Gastroesophageal sphincter (tissue), 4 donors: ENCODE results near the gene LMAN1L. TPM values are rescaled to one million over a fixed set of nuclear protein-coding genes. Genes with fewer than 3 reads are reported as not detected.

Source experiments
- ATAC-seq: fragments of 150-250 bp; one replicate; pipeline ENCODE4 v1.9.1; 2016; ENCODE audit warnings: mild to moderate bottlenecking, moderate library complexity
- H3K27ac ChIP-seq, 4 donors: fragments of 200-600 bp; sonication (generic) in 3 of 4; 1 replicate in 3 of 4; 2 replicates in 1 of 4; pipeline ENCODE4 v1.5.1; 2016 to 2019
- H3K27me3 ChIP-seq: fragments of 200-600 bp; sonication (generic); one replicate; pipeline ENCODE4 v1.5.1; 2019
- H3K36me3 ChIP-seq, 2 donors: fragments of 200-600 bp; sonication (generic); one replicate each; pipeline ENCODE4 v1.5.1; 2019; ENCODE audit warnings: control low read depth in 1 of 2
- H3K4me1 ChIP-seq, 3 donors: fragments of 200-600 bp; sonication (generic); 1 replicate in 2 of 3; 2 replicates in 1 of 3; pipeline ENCODE4 v1.5.1; 2016 to 2019; ENCODE audit warnings: control low read depth in 2 of 3
- H3K4me3 ChIP-seq, 2 donors: fragments of 200-600 bp; sonication (generic); one replicate each; pipeline ENCODE4 v1.5.1; 2019; ENCODE audit warnings: mild to moderate bottlenecking in 1 of 2, moderate library complexity in 1 of 2
- H3K9me3 ChIP-seq, 3 donors: fragments of 200-600 bp; sonication (generic); one replicate each; pipeline ENCODE4 v1.5.1; 2017 to 2019; ENCODE audit warnings: control low read depth in 2 of 3
- EP300 ChIP-seq: sonication (generic); formaldehyde crosslinking; IDR thresholded peaks from one replicate; pipeline ENCODE4 v1.6.1; 2017; ENCODE audit warnings: antibody characterized with exemption, mild to moderate bottlenecking
- POLR2A ChIP-seq, 2 donors: fragments of 450-650 bp; IDR thresholded peaks; one replicate each; pipeline ENCODE4 v1.6.1; 2017; ENCODE audit warnings: antibody characterized with exemption in 2 of 2, mild to moderate bottlenecking in 2 of 2, moderate library complexity in 1 of 2
- POLR2AphosphoS5 ChIP-seq: sonication (generic); formaldehyde crosslinking; IDR thresholded peaks from one replicate; pipeline ENCODE4 v1.6.1; 2017; ENCODE audit warnings: antibody characterized with exemption
- WGBS, 2 donors: methylation state at CpG; one replicate each; pipeline ENCODE4 v1.1.5; 2018; ENCODE audit warnings: low coverage in 1 of 2; 5-methylcytosine and 5-hydroxymethylcytosine counted together
- total RNA-seq, 4 donors: library from RNA; depleted of rRNA; stranded (reverse); fragments of >200 nt; gene quantifications; one replicate each; pipeline ENCODE4 v1.1.0, GENCODE V29; 2016
- TF ChIP-seq, protein P1 (sequence below), 4 experiments: fragments of 200-600 bp in 2 of 4; fragments of 450-650 bp in 2 of 4; sonication (generic) in 1 of 4; IDR thresholded peaks; one replicate each; pipeline ENCODE4 v1.5.1; 2017 to 2019; ENCODE audit warnings: antibody characterized with exemption in 4 of 4, mild to moderate bottlenecking in 2 of 4, moderate library complexity in 2 of 4

LMAN1L gene
- total RNA-seq, 4 donors from 2014 or later: 0.27 TPM; not detected in 3

DNA sequence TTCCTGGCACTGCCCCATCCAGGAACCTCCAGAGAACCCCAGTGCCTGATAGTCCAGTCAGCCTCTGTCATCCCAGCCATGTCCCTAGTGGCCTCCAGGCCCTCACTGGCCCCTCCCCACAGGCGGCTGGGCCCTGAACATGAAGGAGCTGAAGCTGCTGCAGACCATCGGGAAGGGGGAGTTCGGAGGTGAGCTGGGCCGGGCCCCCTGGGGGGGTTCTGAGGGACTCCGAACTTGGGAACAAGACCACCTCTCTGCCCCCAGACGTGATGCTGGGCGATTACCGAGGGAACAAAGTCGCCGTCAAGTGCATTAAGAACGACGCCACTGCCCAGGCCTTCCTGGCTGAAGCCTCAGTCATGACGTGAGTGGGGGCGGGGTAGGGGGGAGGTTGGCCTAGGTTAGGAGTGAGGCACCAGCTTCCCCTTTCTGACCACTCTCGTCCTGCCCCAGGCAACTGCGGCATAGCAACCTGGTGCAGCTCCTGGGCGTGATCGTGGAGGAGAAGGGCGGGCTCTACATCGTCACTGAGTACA lies 12.0 kb upstream of the LMAN1L start:
- H3K27me3 ChIP-seq: no peaks in the 10 kb centered on the region
- no peak for ATAC-seq
- WGBS, 2 donors: 53% methylated on average over 3 of the region's 20 CpGs; no CpG with 5 or more reads in 1 of the 2 donors
- TF ChIP-seq POLR2A (IDR thresholded peaks at IDR 0.05) (no peak), EP300 (no peak), POLR2AphosphoS5 (no peak)
- TF ChIP-seq, protein P1, sequence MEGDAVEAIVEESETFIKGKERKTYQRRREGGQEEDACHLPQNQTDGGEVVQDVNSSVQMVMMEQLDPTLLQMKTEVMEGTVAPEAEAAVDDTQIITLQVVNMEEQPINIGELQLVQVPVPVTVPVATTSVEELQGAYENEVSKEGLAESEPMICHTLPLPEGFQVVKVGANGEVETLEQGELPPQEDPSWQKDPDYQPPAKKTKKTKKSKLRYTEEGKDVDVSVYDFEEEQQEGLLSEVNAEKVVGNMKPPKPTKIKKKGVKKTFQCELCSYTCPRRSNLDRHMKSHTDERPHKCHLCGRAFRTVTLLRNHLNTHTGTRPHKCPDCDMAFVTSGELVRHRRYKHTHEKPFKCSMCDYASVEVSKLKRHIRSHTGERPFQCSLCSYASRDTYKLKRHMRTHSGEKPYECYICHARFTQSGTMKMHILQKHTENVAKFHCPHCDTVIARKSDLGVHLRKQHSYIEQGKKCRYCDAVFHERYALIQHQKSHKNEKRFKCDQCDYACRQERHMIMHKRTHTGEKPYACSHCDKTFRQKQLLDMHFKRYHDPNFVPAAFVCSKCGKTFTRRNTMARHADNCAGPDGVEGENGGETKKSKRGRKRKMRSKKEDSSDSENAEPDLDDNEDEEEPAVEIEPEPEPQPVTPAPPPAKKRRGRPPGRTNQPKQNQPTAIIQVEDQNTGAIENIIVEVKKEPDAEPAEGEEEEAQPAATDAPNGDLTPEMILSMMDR (IDR thresholded peaks at IDR 0.05): no peak
- H3K9me3 ChIP-seq: no peaks in the 10 kb centered on the region
- peaks cover 0 to 17% (median 7%) of the 10 kb centered on the region in 3 donors for H3K4me1 ChIP-seq
- no peak overlapping the region for H3K4me3 ChIP-seq
- H3K27ac ChIP-seq: no peak overlapping the region
- H3K36me3 ChIP-seq: peaks cover 0 to 64% of the 10 kb centered on the region in 2 donors

DNA sequence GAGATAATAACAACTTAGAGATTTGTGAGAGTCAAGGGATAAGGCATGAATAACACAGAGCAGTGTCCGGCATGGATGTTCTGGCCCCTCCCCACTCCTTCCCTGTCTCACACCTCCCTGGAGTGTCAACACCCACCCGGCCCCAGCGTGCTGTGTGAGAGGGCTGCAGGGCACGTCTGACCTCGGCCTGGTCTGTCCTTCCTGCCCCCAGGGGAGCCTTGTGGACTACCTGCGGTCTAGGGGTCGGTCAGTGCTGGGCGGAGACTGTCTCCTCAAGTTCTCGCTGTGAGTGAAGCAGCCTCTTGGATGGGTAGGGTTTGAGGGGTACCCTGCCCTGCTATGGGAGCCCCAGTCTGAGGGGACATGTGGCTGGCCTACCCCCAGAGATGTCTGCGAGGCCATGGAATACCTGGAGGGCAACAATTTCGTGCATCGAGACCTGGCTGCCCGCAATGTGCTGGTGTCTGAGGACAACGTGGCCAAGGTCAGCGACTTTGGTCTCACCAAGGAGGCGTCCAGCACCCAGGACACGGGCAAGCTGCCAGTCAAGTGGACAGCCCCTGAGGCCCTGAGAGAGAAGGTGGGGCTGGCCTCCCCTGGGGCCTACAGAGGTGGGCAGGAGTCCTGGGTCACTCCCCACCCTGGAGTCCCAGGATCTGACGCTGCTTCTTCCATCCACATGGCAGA lies 11.2 kb upstream of the LMAN1L start:
- TF ChIP-seq POLR2AphosphoS5 (no peak), EP300 (no peak), POLR2A (IDR thresholded peaks at IDR 0.05) (no peak)
- TF ChIP-seq, protein P1 (IDR thresholded peaks at IDR 0.05): no peak
- no peak overlapping the region for H3K4me3 ChIP-seq
- peaks cover 0 to 64% of the 10 kb centered on the region in 2 donors for H3K36me3 ChIP-seq
- WGBS, 2 donors: 76 to 80% methylated on average over 1 to 5 of the region's 18 CpGs
- no peaks in the 10 kb centered on the region for H3K9me3 ChIP-seq
- no peaks in the 10 kb centered on the region for H3K27me3 ChIP-seq
- no peak overlapping the region for H3K27ac ChIP-seq
- no peak for ATAC-seq
- peaks cover 0 to 17% (median 7%) of the 10 kb centered on the region in 3 donors for H3K4me1 ChIP-seq

DNA sequence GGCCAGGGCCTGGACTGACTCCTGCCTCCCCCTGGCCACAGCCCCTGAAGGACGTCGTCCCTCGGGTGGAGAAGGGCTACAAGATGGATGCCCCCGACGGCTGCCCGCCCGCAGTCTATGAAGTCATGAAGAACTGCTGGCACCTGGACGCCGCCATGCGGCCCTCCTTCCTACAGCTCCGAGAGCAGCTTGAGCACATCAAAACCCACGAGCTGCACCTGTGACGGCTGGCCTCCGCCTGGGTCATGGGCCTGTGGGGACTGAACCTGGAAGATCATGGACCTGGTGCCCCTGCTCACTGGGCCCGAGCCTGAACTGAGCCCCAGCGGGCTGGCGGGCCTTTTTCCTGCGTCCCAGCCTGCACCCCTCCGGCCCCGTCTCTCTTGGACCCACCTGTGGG lies 10.3 kb upstream of the LMAN1L start:
- peaks cover 0 to 17% (median 7%) of the 10 kb centered on the region in 3 donors for H3K4me1 ChIP-seq
- no peak for ATAC-seq
- no peaks in the 10 kb centered on the region for H3K27me3 ChIP-seq
- no CpG with 5 or more reads among the region's 20 CpGs for WGBS, 2 donors
- no peaks in the 10 kb centered on the region for H3K9me3 ChIP-seq
- H3K36me3 ChIP-seq: peaks cover 0 to 64% of the 10 kb centered on the region in 2 donors
- TF ChIP-seq EP300 (no peak), POLR2AphosphoS5 (no peak), POLR2A (IDR thresholded peaks at IDR 0.05) (no peak)
- TF ChIP-seq, protein P1 (IDR thresholded peaks at IDR 0.05): no peak
- no peak overlapping the region for H3K27ac ChIP-seq
- no peak overlapping the region for H3K4me3 ChIP-seq

DNA sequence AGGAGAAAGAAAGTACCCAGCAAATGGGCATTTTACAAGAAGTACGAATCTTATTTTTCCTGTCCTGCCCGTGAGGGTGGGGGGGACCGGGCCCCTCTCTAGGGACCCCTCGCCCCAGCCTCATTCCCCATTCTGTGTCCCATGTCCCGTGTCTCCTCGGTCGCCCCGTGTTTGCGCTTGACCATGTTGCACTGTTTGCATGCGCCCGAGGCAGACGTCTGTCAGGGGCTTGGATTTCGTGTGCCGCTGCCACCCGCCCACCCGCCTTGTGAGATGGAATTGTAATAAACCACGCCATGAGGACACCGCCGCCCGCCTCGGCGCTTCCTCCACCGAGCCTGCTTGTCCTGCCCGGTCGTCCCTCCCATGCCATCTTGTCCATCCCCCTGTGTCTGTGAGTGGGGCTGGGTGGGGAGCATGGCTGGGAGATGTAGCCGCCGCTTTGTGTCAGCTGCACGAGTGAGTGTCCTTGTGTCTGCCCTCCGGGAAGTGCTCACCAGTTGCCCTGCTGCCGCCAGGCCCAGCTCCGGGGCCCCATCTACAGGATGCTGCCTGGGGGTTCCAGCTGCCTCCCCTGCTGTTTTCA lies 9.7 kb upstream of the LMAN1L start:
- Histone ChIP-seq H3K4me3 (no peak overlapping the region), H3K36me3 (peaks cover 0 to 63% of the 10 kb centered on the region in 2 donors), H3K9me3 (no peaks in the 10 kb centered on the region), H3K27ac (no peak overlapping the region), H3K4me1 (peaks cover 0 to 17% (median 7%) of the 10 kb centered on the region in 3 donors), H3K27me3 (no peaks in the 10 kb centered on the region)
- 93% methylated on average over 17 of the region's 31 CpGs; no CpG with 5 or more reads in 1 of the 2 donors for WGBS, 2 donors
- ATAC-seq: no peak
- TF ChIP-seq EP300 (no peak), POLR2A (IDR thresholded peaks at IDR 0.05) (no peak), POLR2AphosphoS5 (no peak)
- TF ChIP-seq, protein P1 (IDR thresholded peaks at IDR 0.05): no peak
